Activated B cell treated with CpG ODN at 0.5 μM for 24 hours (primary cell): ENCODE measurements around the gene LZTR1. TPM values are rescaled to one million over a fixed set of nuclear protein-coding genes. Genes with fewer than 3 reads are reported as not detected.
A peak's percentile ranks its signal among the peaks of the same experiment; 100 is the strongest.

Source experiments
- ATAC-seq: fragments of 200-7000 bp; cut with Tn5 transposase; one replicate; pipeline ENCODE4 v1.10.0; 2021; ENCODE audit warnings: low read depth, mild to moderate bottlenecking, moderate library complexity
- CTCF ChIA-PET: fragments of 350-600 bp; sonication (Branson Sonifier 250); formaldehyde crosslinking; loops from one replicate; lab custom pipeline; 2021; ENCODE audit warnings: antibody characterized with exemption; lab: Charles Lee
- POLR2A ChIA-PET: fragments of 350-600 bp; sonication (Branson Sonifier 250); formaldehyde crosslinking; loops from one replicate; lab custom pipeline; 2021; ENCODE audit warnings: antibody characterized with exemption; lab: Charles Lee
- DNase-seq: peaks from one replicate; pipeline ENCODE4 v3.0.0; 2022
- H3K27ac Mint-ChIP-seq: one replicate; pipeline ENCODE4 v1.8.0; 2020; ENCODE audit warnings: mixed read lengths
- H3K27me3 Mint-ChIP-seq: one replicate; pipeline ENCODE4 v1.8.0; 2021; ENCODE audit warnings: mixed read lengths
- H3K36me3 Mint-ChIP-seq: one replicate; pipeline ENCODE4 v1.8.0; 2021; ENCODE audit warnings: low read depth, mixed read lengths
- H3K4me1 Mint-ChIP-seq: one replicate; pipeline ENCODE4 v1.8.0; 2021; ENCODE audit warnings: mixed read lengths
- H3K4me3 Mint-ChIP-seq: one replicate; pipeline ENCODE4 v1.8.0; 2020; ENCODE audit warnings: mild to moderate bottlenecking, mixed read lengths
- H3K9me3 Mint-ChIP-seq: one replicate; pipeline ENCODE4 v1.8.0; 2020; ENCODE audit warnings: mixed read lengths
- CTCF ChIP-seq: fragments of 200-600 bp; IDR thresholded peaks from one replicate; pipeline ENCODE4 v1.8.0; 2022; ENCODE audit warnings: antibody characterized with exemption, mild to moderate bottlenecking
- intact Hi-C: fragments of 100-400 bp; cut with micrococcal nuclease; formaldehyde crosslinking; loops from one replicate; pipeline ENCODE4 v1.15.1; 2024
- total RNA-seq: library from RNA; stranded (reverse); gene quantifications from 2 replicates; pipeline ENCODE4 v1.2.3, GENCODE V29; 2022

Gene LZTR1
- total RNA-seq, 1 donor from 2014 or later = 89.3 TPM

- no peaks in the 10 kb centered on the region for H3K27me3 Mint-ChIP-seq
- intact Hi-C loops = loop anchor here (1.0 to 5.0 kb wide), 2 partner anchors 12 to 312 kb away; partner anchors contain the start of gene THAP7
- POLR2A ChIA-PET = interaction anchor here (1.7 to 4.6 kb wide), 2 partner anchors 12 to 32 kb away, joined by 7 to 37 read pairs; partner anchors contain the start of genes LZTR1 and THAP7
Measured at GRCh38 chr22:21014202-21014725, 32.2 kb downstream of the LZTR1 start.

GRCh38 chr22:21014726-21015465 is 32.8 kb downstream of the LZTR1 start, which contains the start of gene P2RX6:
TSS of gene P2RX6 (plus strand) at chr22:21015165. CDS start at chr22:21015175, 10 bp downstream.
- no peak for DNase-seq
- Mint-ChIP-seq H3K4me3 (peak within 1 kb of the TSS; percentile 93), H3K27me3 (no peaks in the 10 kb centered on the region), H3K36me3 (no peaks in the 10 kb centered on the region), H3K27ac (peak within 1 kb of the TSS; percentile 92), H3K9me3 (no peaks in the 10 kb centered on the region), H3K4me1 (peaks cover 27% of the 10 kb centered on the region)
- intact Hi-C loops = loop anchor here (1.0 to 5.0 kb wide), 2 partner anchors 13 to 313 kb away; partner anchors contain the start of gene THAP7
- no peak for ATAC-seq
- POLR2A ChIA-PET = interaction anchor here (0.7 to 4.6 kb wide), 3 partner anchors 12 to 142 kb away, joined by 3 to 37 read pairs (median 7); partner anchors contain the start of genes LZTR1 and THAP7
- TF ChIP-seq CTCF = no peak
- CTCF ChIA-PET = no interaction called here

More at GRCh38 chr22:21014202-21014725, 32.2 kb downstream of the LZTR1 start:
- Mint-ChIP-seq H3K9me3 (no peaks in the 10 kb centered on the region), H3K27ac (peak overlapping the region; percentile 92), H3K36me3 (no peaks in the 10 kb centered on the region), H3K4me1 (peaks cover 27% of the 10 kb centered on the region), H3K4me3 (peak overlapping the region; percentile 93)
- DNase-seq = peak; percentile 85
- CTCF ChIA-PET = no interaction called here
- peak; percentile 95 for ATAC-seq
- no peak for TF ChIP-seq CTCF

GRCh38 chr22:21015466-21016006 is 33.4 kb downstream of the LZTR1 start:
- H3K9me3 Mint-ChIP-seq = no peaks in the 10 kb centered on the region
- no peak overlapping the region for H3K4me3 Mint-ChIP-seq
- no peak overlapping the region for H3K27ac Mint-ChIP-seq

GRCh38 chr22:21016644-21017420 is 34.7 kb downstream of the LZTR1 start:
- H3K4me3 Mint-ChIP-seq = no peak overlapping the region
- no peak for ATAC-seq

More at GRCh38 chr22:21015466-21016006, 33.4 kb downstream of the LZTR1 start:
- no peak for DNase-seq
- no peak for ATAC-seq
- H3K4me1 Mint-ChIP-seq = peaks cover 27% of the 10 kb centered on the region
- intact Hi-C loops = no loop called here
- H3K27me3 Mint-ChIP-seq = no peaks in the 10 kb centered on the region
- ChIA-PET POLR2A (interaction anchor here (0.7 to 4.6 kb wide), 3 partner anchors 13 to 142 kb away, joined by 3 to 37 read pairs (median 7); partner anchors contain the start of genes LZTR1 and THAP7), CTCF (no interaction called here)
- TF ChIP-seq CTCF = no peak
- no peaks in the 10 kb centered on the region for H3K36me3 Mint-ChIP-seq

More at GRCh38 chr22:21016644-21017420, 34.7 kb downstream of the LZTR1 start:
- no peak for TF ChIP-seq CTCF
- no peaks in the 10 kb centered on the region for H3K9me3 Mint-ChIP-seq
- ChIA-PET CTCF (no interaction called here), POLR2A (no interaction called here)
- peaks cover 5% of the 10 kb centered on the region for H3K27me3 Mint-ChIP-seq
- intact Hi-C loops = no loop called here
- DNase-seq = no peak
- H3K4me1 Mint-ChIP-seq = peaks cover 27% of the 10 kb centered on the region
- H3K27ac Mint-ChIP-seq = peak overlapping the region; percentile 35
- no peaks in the 10 kb centered on the region for H3K36me3 Mint-ChIP-seq
